Smooth muscle cell of the brain vasculature (primary cell): ENCODE data around the gene RUSF1.
A peak's percentile ranks its signal among the peaks of the same experiment; 100 is the strongest.
"Not testable (repeated sequence)": the region's sequence is repeated elsewhere in the genome, so short reads cannot be mapped to it uniquely, and the experiment has no call there.

ENCODE experiments used
- DNase-seq: peaks from one replicate; pipeline ENCODE4 v3.0.0-alpha.2; 2012; ENCODE audit warnings: low read depth, low spot score

The RUSF1 gene

DNA sequence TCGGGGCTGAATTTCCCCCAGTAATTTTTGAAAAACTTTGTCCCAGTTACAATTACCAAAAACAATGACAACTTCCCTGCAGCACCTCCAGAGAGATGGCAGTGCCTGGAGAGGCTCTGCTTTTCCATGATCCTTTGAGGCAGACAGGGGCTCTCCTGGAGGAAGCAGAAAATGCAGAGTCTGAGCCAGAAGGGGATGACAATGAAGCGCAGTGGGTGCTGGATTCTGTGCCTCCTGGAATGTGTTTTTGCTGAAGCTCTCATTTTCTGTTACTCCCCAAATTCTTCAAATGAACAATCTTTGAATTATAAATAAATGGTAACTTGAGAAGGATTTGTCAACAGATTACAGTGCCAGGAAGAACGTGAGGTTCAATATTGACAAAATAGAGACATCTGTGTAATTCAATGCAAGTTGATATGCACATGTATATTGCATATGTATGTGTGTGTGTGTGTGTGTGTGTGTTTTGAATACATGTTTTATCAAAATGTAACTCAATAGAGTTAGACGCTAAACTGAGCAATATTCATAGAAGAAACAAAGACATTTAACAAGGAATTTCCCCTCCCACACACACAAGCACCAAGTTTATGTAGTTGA, 9.7 kb upstream of the RUSF1 start:
- no peak for DNase-seq

DNA sequence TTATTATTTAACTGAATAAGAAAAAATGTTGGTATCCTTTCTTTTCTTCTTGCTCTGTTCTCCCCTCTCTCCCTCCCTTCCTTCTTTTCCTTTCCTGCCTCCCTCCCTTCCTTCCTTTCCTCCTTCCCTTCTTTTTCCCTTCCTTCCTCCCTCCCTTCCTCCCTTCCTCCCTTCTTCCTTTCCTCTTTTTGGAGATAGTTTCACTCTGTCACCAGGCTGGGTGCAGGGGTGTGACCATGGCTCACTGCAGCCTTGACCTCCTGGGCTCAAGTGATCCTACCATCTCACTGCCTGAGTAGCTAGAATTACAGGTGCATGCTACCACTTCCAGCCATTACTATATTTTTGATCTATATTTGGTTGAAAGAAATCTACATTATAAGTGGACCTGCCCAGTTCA, 5.7 kb upstream of the RUSF1 start:
- no peak for DNase-seq

DNA sequence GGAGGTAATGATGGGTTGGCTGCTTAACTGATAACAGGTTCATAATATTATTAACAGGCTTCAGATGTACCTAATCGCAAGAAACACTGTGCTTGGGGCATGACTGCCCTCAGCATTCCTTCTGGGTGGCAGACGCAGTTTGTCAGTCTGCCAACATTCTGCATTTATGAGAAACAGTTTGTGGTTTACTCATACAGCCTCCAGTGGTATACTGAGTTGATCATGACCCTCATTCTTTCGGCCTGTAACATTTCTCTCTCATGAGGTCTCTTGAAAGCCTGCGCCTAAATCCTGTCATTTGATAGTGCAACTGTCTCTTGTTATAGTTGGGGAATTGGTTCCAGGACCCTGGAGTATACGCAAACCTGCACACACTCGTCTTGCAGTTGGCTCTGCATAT, 4.9 kb upstream of the RUSF1 start:
- DNase-seq = no peak

DNA sequence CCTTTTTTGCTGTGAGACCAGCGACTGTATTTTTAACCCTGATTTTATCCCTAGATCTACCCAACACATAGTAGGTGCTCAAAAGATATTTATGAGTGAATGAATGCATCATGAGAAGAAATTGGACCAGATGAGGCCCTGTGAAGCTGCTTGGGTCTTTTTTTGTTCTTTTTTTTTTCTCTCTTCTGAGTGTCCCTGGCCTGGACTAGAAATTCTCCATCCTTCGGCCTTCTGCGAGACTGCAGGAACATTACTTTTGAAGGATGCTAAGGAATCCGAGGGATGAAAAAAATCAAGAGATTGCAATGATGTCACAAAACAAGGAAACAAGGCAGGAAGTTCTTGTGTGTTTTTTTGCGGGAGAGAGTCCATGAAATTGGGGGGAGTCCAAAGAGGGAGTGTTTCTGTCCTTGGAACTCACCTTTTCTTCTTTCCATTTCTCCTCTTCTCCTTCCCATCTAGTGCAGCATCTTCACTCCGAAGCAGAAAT, 560 bp upstream of the RUSF1 start:
- peak; percentile 6 for DNase-seq

DNA sequence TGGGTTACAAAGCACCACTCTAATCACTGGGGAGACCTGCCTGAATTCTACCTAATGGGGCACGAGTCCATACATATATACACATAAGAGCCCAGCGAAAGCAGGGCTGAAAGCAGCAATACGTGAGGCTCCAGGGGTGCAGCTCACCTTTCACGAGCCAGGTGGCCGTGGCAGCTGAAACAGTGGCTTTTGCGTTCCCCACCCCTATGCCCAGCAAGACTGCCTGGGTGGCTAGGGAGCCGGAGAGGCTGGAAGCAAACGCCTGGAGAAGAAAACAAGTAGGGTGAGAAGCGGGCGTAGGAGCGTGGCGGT, 618 bp downstream of the RUSF1 start:
- DNase-seq = no peak

DNA sequence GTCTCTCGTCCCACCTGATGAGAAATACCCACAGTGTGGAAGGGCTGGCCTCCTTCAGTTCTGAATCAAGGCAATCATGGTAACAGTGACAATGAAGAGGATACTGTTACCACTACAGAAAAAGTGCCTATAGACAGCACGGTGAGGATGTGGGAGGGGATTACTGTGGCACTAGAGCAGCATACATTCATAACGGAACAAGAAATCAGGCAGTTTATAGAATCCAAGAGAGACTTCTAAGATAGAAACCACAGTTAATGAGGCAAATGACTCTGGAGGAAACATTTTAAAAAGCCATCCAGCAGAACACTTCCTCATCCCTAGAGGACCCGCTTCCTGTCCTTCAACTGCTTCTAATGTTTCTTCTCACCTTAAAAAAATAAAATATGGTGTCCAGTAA, 2.7 kb downstream of the RUSF1 start:
- no peak for DNase-seq

DNA sequence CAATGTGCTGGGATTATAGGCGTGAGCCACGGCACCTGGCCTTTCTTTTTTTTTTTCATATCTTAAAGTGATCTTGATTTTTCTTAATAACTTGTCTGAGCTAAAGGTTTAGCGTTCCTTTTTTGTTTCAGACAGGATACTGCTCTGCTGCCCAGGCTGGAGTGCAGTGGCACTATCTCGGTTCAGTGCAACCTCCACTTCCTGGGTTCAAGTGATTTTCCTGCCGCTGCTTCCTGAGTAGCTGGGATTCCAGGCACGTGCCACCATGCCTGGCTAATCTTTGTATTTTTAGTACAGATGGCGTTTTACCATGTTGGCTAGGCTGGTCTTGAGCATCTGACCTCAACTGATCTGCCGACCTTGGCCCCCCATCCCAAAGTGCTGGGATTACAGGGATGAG, 4.0 kb downstream of the RUSF1 start:
- DNase-seq = no peak

DNA sequence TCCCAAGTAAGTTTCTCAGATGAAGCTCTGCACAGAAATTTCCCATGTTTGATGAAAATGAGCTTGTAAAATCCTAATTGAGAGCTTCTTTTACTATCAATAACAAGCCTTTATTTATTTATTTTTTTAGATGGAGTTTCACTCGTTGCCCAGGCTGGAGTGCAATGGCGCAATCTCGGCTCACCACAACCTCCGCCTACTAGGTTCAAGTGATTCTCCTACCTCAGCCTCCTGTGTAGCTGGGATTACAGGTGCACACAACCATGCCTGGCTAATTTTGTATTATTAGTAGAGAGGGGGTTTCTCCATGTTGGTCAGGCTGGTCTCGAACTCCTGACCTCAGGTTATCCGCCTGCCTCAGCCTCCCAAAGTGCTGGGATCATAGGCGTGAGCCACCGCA, 4.6 kb downstream of the RUSF1 start:
- not testable (repeated sequence) for DNase-seq

DNA sequence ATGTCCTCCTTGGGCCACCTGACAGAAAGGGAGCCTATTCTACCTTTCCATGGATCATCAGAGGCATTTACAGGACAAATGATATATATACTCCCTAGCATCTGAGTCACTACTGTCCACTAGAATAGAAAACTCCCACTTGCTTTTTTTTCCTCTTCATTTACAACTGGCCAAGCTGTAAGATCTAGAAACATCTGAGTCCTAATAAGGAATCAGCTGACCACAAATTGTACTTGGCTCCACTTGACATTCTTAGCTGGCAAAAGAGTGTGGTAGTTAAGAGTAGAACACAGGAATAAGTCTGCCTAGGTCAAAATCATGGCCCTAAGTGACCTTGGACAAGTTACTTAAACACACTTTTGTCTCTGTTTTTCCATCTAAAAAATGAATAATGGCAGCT, 5.2 kb downstream of the RUSF1 start:
- no peak for DNase-seq

DNA sequence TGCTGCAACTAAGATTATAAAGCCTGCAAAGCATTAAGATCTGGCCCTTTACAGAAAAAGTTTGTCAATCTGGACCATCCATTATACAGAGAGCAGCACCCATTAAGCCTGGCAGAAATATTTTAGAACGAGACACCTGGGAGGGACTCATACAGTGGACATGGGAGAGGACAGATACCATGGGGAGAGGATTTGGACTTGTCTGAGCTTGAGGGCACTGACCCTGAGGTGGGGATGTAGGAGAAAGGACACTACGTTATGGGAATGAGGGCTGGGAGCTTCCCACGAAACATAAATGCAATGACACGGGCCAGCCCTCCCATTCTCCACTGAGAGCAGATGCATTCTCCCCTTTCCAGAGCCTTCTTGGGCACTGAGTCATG, 6.2 kb downstream of the RUSF1 start:
- DNase-seq = no peak

DNA sequence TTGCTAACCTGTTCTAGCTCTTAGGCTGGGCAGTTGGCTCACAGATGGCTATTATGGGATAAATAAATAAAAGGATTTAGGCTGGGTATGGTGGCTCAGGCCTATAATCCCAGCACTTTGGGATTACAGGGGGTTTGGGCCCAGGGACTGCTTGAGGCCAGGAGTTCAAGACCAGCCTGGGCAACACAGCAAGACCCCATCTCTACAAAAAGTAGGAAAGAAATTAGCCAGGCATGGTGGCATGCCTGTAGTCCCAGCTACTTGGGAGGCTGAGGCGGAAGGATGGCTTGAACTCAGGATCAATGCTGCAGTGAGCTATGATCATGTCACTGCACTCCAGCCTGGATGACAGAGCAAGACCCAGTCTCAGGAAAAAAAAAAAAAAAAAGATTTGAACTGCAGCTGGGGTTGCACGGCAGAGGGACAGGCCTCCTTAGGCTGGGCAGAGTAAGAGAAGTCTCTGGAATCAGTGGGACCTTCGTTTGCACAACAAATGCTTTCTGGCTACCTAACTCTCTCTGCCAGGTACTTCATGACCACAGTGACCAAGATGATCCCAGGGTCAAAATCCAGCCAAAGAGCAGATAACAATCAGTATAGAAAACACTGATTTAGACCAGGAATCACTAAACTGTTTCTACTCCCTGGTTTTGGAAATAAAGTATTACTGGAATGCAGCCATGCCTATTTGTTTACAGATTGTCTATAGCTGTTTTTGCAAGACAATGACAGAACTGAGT, 6.8 kb downstream of the RUSF1 start:
- no peak for DNase-seq

DNA sequence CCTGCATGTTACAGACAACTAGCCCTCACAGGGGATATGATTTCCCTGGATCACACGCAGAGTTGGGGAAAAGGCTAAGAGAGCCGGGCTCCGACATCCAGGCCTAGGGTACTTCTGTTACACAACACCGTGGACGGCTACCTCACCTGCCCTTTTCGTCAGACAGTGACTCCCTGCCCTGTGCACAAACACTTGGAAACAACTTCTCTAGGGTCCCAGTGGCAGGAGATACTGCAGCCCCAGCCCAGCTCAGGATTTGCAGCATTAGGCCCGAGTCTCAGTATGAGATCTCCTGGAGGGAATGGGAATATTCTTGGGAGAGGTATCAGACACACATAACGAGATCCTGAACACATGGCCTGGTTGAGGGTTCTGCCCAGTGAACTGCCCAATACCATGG, 8.3 kb downstream of the RUSF1 start:
- no peak for DNase-seq

DNA sequence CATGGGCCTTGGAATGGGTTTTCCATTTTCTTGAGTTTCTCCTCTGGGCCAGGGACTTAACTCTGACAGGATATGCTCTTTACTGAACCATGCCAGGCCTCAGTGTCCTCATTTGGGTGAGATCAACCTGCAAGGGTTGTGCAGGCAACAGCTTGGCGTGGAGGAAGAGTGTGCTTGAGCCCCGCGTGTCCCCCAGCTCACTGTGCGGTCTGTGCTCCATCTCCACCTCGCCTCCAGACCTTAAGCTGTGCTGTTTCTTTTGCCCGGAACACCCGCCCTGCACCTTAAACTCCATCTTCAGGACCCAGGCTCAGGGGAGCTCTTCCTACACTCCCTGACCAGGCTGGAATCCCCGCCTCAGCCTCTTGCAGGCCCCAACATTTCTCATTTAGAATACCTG, 9.7 kb downstream of the RUSF1 start:
- DNase-seq = no peak

DNA sequence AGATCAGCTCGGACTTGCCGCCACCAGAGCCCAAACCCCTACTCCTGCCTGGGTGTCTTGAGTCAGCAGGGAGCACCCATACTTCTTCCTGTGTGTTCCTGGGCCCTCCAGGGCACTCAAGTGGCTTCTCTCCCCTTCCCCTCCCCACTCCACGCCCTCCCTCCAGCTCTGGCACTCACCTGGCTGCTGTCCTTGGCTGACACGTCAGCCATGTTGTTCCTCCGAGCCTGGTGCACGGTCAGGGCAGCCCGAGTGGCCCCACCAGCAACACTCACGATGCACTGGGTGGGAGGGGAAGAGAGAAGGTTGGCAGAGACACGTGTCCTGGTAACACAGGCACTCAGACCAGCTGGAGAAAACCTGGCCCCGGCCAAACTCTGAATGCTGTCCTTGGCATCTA, 11.5 kb downstream of the RUSF1 start:
- DNase-seq = no peak

DNA sequence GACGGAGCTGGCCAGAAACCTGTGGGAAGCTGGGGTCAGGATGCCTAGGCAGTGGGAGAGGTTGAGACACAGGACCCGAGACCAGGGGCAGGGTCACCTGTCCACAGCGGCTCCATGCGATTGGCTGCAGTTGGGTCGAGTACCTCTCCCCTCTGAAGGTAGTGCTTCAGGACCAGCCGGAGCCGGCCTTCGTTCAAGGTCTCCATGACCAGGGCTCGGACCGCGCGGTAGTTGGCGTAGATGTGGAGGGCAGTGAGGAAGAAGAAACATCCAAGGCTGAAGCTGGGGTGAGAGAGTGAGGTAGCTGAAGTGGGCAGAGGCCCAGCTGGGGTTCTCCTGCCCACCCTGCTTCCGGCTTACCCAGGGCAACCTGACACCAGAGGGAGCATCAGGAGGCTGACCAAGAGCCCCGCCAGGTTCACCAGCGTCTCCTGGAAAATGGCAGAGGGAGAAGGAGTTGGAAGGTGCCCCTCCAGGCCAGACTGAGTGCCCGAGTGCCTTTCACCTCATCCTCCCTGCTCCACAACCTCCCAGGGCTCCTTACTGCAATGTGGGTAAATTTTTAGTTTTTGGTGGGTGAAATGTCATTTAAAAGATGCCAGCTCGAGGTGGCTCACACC, 14.6 kb downstream of the RUSF1 start:
- DNase-seq = no peak

DNA sequence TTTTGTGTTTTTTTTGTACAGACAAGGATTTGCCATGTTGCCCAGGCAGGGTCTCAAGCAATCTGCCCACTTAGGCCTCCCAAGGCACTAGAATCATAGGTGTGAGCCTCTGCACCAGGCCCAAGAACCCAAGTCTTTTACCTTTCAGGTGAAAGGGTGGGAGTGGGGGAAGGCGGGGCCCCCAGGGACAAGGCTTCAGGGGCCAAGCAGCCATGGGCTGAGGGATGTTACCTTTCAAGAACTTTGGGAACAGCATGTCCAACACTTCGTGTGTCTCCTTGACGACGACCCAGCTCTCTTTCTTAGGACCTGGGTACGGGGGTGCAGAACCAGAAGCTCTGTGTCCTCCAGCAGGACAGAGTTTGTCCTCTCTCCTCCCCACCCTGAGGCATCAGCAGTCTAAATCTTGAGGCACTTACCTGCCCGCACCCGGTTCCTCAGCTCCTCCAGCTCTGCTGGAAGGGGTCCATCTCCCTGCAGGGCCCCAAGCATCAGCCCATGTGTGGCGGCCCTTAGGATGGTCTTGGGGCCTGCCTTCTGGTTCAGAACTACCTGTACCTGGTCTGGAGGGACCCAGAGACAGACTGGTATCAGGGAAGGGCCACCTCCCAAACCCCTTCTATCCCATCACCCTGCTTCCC, 16.3 kb downstream of the RUSF1 start:
- no peak for DNase-seq

DNA sequence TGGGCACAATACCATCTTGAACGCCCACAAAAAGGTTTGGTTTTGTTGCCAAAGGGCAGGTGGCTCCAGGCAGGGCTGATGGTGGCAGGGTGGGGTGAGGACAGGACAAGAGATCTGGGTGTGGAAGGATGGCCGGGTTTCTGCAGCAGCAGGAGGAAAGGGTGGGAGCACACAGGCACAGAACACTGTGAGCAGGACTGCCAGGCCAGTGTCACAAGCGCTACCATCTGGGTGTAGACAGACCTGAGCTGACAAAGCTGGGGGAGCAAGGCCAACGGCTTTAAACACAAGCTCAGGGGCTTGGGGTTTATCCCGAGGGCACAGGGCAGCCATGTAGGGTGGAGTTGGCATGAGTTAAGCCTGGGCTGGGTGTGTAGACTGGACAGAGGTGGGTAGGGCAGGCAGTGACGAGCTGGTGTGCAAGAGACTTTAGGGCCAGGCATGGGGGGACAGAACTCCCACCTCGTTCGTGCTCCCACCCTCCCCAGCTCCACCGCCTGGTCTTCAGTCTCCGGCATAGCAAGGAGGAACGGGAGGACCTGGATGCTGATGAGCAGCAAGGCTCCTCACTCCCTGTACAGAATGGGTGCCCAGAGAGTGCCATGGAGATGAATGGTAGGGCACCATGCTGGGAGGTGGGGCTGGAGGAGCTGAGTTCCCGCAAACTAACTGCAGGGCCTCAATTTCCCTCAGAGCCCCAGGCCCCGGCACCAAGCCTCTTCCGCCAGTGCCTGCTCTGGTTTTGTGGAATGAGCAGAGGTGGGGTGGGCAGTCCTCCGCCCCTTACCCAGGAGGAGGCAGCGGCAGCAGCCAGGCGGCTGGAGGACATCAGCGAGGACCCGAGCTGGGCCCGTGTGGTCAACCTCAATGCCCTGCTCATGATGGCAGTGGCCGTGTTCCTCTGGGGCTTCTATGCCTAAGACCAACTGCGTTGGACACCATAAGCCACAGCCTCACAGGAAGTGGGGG, 18.3 kb downstream of the RUSF1 start:
- no peak for DNase-seq

DNA sequence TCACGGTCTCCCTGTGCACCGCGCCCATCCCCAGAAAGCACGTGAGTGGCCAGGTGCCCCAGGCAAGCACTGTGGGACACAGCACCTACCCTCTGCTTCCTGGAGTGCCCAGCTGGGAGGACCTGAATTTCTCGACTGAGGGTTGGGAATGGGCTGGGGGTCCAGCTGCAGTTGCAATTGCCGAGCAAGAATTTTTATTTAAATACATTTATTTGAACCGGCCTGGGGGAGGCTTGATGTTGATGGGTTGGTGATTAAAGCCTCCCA, 19.0 kb downstream of the RUSF1 start:
- DNase-seq = no peak

DNA sequence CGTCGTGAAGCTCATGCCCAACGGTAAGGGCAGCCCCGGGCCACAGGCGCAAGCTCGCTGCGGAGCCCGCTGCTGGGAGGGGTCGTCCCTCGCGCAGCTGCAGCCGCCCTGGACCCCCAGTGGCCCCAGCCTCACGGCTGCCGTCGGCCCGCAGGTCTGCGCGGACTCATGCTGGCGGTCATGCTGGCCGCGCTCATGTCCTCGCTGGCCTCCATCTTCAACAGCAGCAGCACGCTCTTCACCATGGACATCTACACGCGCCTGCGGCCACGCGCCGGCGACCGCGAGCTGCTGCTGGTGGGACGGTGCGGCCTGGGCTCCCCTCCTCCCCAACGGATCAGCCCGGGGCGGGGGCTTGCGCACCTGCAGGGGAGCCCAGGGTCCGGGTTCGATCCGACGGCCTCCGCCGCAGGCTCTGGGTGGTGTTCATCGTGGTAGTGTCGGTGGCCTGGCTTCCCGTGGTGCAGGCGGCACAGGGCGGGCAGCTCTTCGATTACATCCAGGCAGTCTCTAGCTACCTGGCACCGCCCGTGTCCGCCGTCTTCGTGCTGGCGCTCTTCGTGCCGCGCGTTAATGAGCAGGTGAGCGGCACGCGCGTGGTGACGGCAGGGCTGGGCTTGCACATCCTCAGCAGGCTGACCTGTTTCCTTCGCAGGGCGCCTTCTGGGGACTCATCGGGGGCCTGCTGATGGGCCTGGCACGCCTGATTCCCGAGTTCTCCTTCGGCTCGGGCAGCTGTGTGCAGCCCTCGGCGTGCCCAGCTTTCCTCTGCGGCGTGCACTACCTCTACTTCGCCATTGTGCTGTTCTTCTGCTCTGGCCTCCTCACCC, 19.5 kb downstream of the RUSF1 start:
- DNase-seq = no peak

DNA sequence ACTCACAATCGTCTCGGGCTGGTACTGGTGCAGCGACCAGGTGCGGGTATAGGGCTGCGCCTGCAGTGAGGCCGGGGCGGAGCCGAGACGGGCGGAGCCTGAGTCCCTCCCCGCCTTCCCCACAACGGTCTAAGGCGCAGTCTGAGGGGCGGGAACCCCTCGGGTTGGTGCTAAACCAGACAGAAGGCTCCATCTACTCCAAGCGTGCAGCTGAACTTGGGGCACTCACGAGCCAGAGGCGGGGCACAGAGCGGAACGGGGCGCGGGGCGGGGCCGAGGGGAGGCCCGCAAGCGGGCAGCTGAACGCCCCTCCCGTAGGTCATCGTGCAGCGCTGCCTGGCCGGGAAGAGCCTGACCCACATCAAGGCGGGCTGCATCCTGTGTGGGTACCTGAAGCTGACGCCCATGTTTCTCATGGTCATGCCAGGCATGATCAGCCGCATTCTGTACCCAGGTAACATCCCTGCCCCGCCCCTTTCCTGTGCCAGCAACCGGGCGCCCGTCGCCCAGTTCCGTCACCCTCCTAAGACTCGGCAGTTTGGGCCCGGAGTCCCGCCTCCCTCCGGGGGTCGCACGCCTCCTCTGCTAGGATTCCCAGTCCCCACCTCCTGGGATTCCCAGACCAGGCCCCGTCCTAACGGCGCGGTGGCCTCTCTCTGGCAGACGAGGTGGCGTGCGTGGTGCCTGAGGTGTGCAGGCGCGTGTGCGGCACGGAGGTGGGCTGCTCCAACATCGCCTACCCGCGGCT, 20.3 kb downstream of the RUSF1 start:
- DNase-seq = no peak
